K562 (cell line): Measurements from ENCODE around the gene TRIM33. TPM values are rescaled to one million over a fixed set of nuclear protein-coding genes. Genes with fewer than 3 reads are reported as not detected.

Source experiments
- ATAC-seq: fragments of 200-7000 bp; cut with Tn5 transposase; 3 replicates; pipeline ENCODE4 v1.9.1; 2020; ENCODE audit warnings: moderate library complexity
- BruUV-seq: library from RNA; stranded (reverse); fragments of 400-500 nt; replicated peaks from 2 replicates; lab custom pipeline; 2021; lab: Mats Ljungman, UMichigan
- CTCF ChIA-PET: fragments of 300-600 bp; formaldehyde crosslinking; extraction: SDS; loops from one replicate; lab custom pipeline; 2021; ENCODE audit warnings: low intra/inter-chr PET ratio; lab: Yijun Ruan, JAX
- POLR2A ChIA-PET: fragments of 300-600, 350-650 bp; sonication (Branson Sonifier 250); formaldehyde crosslinking; extraction: SDS; loops from one replicate; lab custom pipeline; 2021; ENCODE audit warnings: antibody characterized with exemption, inconsistent platforms; lab: Yijun Ruan, JAX
- DNase-seq, 4 experiments: peaks; one replicate each; pipeline versions ENCODE4 v3.0.0 to v3.0.0-alpha.2; 2011 to 2018; ENCODE audit warnings: low spot score in 3 of 4, mixed read lengths in 3 of 4; ENCODE audit errors: extremely low read depth in 1 of 4
- FAIRE-seq: peaks from 2 replicates; lab custom pipeline; 2011; peaks lifted over from hg19 to GRCh38; lab: Jason Lieb, UNC
- H2AFZ ChIP-seq: 2 replicates; pipeline ENCODE4 v1.6.0; 2011; ENCODE audit warnings: low read depth, low read length, control low read depth, inconsistent platforms
- H3K27ac ChIP-seq: fragments of 200-600 bp; 3 replicates; pipeline ENCODE4 v1.8.0; 2011; ENCODE audit warnings: low read depth, mild to moderate bottlenecking, control low read depth, inconsistent platforms, low read length, moderate library complexity, mixed read lengths; ENCODE audit errors: extremely low read depth
- H3K27me3 ChIP-seq, 2 experiments: fragments of 300-600 bp in 1 of 2; 2 replicates in 1 of 2; 3 replicates in 1 of 2; pipeline versions ENCODE4 v1.6.0 to v1.8.0; 2011; ENCODE audit warnings: inconsistent platforms in 2 of 2, low read length in 2 of 2, mild to moderate bottlenecking in 1 of 2, mixed read lengths in 1 of 2, moderate library complexity in 1 of 2; ENCODE audit not compliant: control insufficient read depth in 2 of 2, insufficient read depth in 2 of 2
- H3K36me3 ChIP-seq: fragments of 300-600 bp; 3 replicates; pipeline ENCODE4 v1.8.0; 2011; ENCODE audit warnings: mild to moderate bottlenecking, low read length, inconsistent platforms; ENCODE audit not compliant: control insufficient read depth, insufficient read depth
- H3K4me1 ChIP-seq, 2 experiments: fragments of 200-600 bp in 1 of 2; replicated peaks in 1 of 2; 2 replicates in 1 of 2; 3 replicates in 1 of 2; pipeline versions ENCODE4 v1.5.1 to v1.8.0; 2011; ENCODE audit warnings: inconsistent platforms in 2 of 2, low read length in 2 of 2, mild to moderate bottlenecking in 1 of 2, mixed read lengths in 1 of 2, moderate library complexity in 1 of 2; ENCODE audit not compliant: control insufficient read depth in 2 of 2, insufficient read depth in 2 of 2
- H3K4me2 ChIP-seq: 2 replicates; pipeline ENCODE4 v1.6.1; 2011; ENCODE audit warnings: low read length, control low read depth, inconsistent platforms, mixed read lengths; ENCODE audit not compliant: insufficient read depth
- H3K4me3 ChIP-seq: fragments of 200-600 bp; sonication (generic), shearing (Covaris generic); 2 replicates; pipeline ENCODE4 v1.5.1; 2016; ENCODE audit warnings: control low read depth, inconsistent platforms
- H3K79me2 ChIP-seq: fragments of 200-600 bp; 3 replicates; pipeline ENCODE4 v1.8.0; 2011; ENCODE audit warnings: low read length, inconsistent platforms; ENCODE audit not compliant: control insufficient read depth, insufficient read depth
- H3K9ac ChIP-seq, 2 experiments: 2 replicates each; pipeline versions ENCODE4 v1.6.0 to v1.6.1; 2011; ENCODE audit warnings: low read depth in 2 of 2, low read length in 2 of 2, control low read depth in 1 of 2, inconsistent platforms in 1 of 2, mild to moderate bottlenecking in 1 of 2, mixed read lengths in 1 of 2; ENCODE audit not compliant: insufficient read depth in 1 of 2
- H3K9me1 ChIP-seq: one replicate; pipeline ENCODE4 v1.6.0; 2011; ENCODE audit warnings: inconsistent platforms, mild to moderate bottlenecking, low read length, moderate library complexity; ENCODE audit not compliant: control insufficient read depth, insufficient read depth
- H3K9me3 ChIP-seq: replicated peaks from 2 replicates; pipeline ENCODE4 v1.5.1; 2011; ENCODE audit warnings: low read depth, low read length, inconsistent platforms; ENCODE audit not compliant: control insufficient read depth, insufficient read depth
- H4K20me1 ChIP-seq: replicated peaks from 2 replicates; pipeline ENCODE4 v1.6.1; 2011; ENCODE audit warnings: low read length, inconsistent platforms, mixed read lengths; ENCODE audit not compliant: control insufficient read depth, insufficient read depth
- IRF2 ChIP-seq: sonication (generic); formaldehyde crosslinking; IDR thresholded peaks from 2 replicates; pipeline ENCODE4 v1.8.1; 2022; ENCODE audit warnings: mild to moderate bottlenecking, missing genetic modification reagents
- MTA3 ChIP-seq: fragments of 450-650 bp; formaldehyde crosslinking; IDR thresholded peaks from 2 replicates; pipeline ENCODE4 v1.6.1; 2017; ENCODE audit warnings: mild to moderate bottlenecking, borderline replicate concordance
- NCOA4 ChIP-seq: fragments of 450-650 bp; IDR thresholded peaks from 2 replicates; pipeline ENCODE4 v1.6.1; 2018; ENCODE audit warnings: mild to moderate bottlenecking; ENCODE audit not compliant: partially characterized antibody
- RUNX1 ChIP-seq: sonication (generic); IDR thresholded peaks from 2 replicates; pipeline ENCODE4 v1.6.1; 2016; ENCODE audit warnings: antibody characterized with exemption, low read depth
- ZBTB34 ChIP-seq: fragments of 250-450 bp; sonication (Bioruptor Pico); IDR thresholded peaks from 2 replicates; pipeline ENCODE4 v1.8.0; 2021; ENCODE audit warnings: mild to moderate bottlenecking, moderate library complexity
- ZSCAN32 ChIP-seq: fragments of 450-650 bp; formaldehyde crosslinking; IDR thresholded peaks from 2 replicates; pipeline ENCODE4 v1.4.0; 2020; ENCODE audit warnings: mild to moderate bottlenecking, moderate library complexity
- WGBS: fragments of 100-300 bp; shearing (Covaris generic); methylation state at CpG from one replicate; pipeline ENCODE4 v1.1.6; 2016; ENCODE audit warnings: low coverage, mixed read lengths; ENCODE audit not compliant: insufficient coverage; ENCODE audit errors: missing lambda C conversion rate; 5-methylcytosine and 5-hydroxymethylcytosine counted together
- in situ Hi-C: fragments of 300-500 bp; cut with MboI; formaldehyde crosslinking; loops from 4 replicates; pipeline ENCODE4 v1.15.0; 2018; ENCODE audit warnings: inconsistent platforms, mixed read lengths
- intact Hi-C: fragments of 100-400 bp; cut with micrococcal nuclease; formaldehyde crosslinking; loops from 2 replicates; pipeline ENCODE4 v1.14.2; 2022
- polyA plus RNA-seq, 8 experiments: library from polyadenylated mRNA; depleted of rRNA in 4 of 8; stranded (reverse) in 5 of 8; unstranded in 3 of 8; fragments of >200 nt; fragmentation: Nextera tagmentation in 2 of 8; fragmentation: Illumina TruSeq in 1 of 8; extraction: Ambion mirVana in 2 of 8; extraction: Trizol in 1 of 8; gene quantifications; 2 replicates each; pipeline versions ENCODE4 v1.2.1 to v1.2.3, GENCODE V29; 2011 to 2014; ENCODE audit warnings: inconsistent platforms in 1 of 8, missing spikeins in 1 of 8
- total RNA-seq, 7 experiments: library from RNA; depleted of rRNA in 6 of 7; stranded (reverse); fragments of >200 nt in 6 of 7; fragmentation: Illumina TruSeq in 2 of 7; extraction: Trizol in 2 of 7; gene quantifications; 2 replicates each; pipeline versions ENCODE4 v1.2.1 to v1.2.3, GENCODE V29; 2011 to 2021; ENCODE audit warnings: low replicate concordance in 1 of 7
- TF ChIP-seq, protein P1 (sequence below): fragments of 250-450 bp; sonication (Bioruptor Pico); IDR thresholded peaks from 2 replicates; pipeline ENCODE4 v1.5.0; 2021
- TF ChIP-seq, protein P2 (sequence below): IDR thresholded peaks from 2 replicates; pipeline ENCODE4 v1.6.1; 2011; ENCODE audit not compliant: insufficient read length; ENCODE audit errors: extremely low read depth

TRIM33 gene
- total and polyA plus RNA-seq, 9 of the 15 experiments (the other 6 are each of a cell fraction or from before 2014, with no cell fraction given), result 9.3 to 58.4 (median 40.2) TPM

DNA sequence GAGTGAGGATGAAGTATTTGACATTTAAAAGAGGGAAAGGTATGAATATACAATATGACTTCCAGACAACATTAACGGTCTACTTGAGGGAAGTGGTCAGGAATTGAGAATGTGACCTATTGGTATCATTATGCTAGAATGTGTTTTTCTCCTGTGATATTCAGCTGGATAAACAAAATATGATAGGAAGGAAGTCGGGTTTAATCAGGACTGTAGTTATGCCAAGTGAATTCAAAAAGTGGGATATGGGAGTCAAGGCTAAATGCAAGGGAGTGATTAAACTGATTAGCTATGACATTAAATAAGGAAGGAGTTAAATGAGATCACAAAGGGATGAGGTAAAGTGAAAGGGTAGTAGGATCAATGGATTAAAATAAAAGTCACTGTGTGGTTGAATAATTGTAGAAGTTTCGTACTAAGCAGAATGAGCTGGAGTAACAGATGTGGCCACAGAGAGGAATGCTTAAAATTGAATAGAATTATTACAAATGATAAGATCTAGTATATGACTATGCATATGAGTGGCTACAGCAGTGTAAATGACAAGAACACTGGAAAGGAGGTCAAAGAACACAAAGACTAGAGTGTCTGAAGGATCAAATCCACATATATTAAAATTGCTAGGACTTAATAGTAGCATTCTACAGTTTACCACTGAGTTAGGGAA lies 62.5 kb downstream of the TRIM33 start:
- no peak overlapping the region for H3K27ac ChIP-seq
- WGBS, result 71% methylated on average over 3 of the region's 3 CpGs
- peaks cover 64% of the 10 kb centered on the region for H3K36me3 ChIP-seq
- ChIA-PET CTCF (no interaction called here), POLR2A (interaction anchor here (0.5 to 1.5 kb wide), 2 partner anchors 16 to 20 kb away, joined by 3 read pairs; no protein-coding TSS in a partner anchor)
- no peak overlapping the region for H3K9ac ChIP-seq
- H4K20me1 ChIP-seq, result peaks cover 1% of the 10 kb centered on the region; the same call in 1 of the 2 replicates
- no TSS peak for BruUV-seq
- ATAC-seq (no peak), DNase-seq (no peak), FAIRE-seq (no peak)
- no peaks in the 10 kb centered on the region for H3K27me3 ChIP-seq
- peaks cover 5% of the 10 kb centered on the region; the same call in 2 of the 3 replicates for H3K79me2 ChIP-seq
- no peak overlapping the region for H3K4me2 ChIP-seq
- H3K9me1 ChIP-seq, result no peaks in the 10 kb centered on the region
- intact Hi-C loops (no loop called here), in situ Hi-C loops (no loop called here)
- TF ChIP-seq, protein P1, sequence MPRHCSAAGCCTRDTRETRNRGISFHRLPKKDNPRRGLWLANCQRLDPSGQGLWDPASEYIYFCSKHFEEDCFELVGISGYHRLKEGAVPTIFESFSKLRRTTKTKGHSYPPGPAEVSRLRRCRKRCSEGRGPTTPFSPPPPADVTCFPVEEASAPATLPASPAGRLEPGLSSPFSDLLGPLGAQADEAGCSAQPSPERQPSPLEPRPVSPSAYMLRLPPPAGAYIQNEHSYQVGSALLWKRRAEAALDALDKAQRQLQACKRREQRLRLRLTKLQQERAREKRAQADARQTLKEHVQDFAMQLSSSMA (CRISPR knock-in tag), result no peak
- TF ChIP-seq MTA3 (no peak), ZBTB34 (CRISPR knock-in tag) (no peak), RUNX1 (no peak), NCOA4 (no peak), IRF2 (CRISPR knock-in tag) (no peak), ZSCAN32 (no peak)
- TF ChIP-seq, protein P2, sequence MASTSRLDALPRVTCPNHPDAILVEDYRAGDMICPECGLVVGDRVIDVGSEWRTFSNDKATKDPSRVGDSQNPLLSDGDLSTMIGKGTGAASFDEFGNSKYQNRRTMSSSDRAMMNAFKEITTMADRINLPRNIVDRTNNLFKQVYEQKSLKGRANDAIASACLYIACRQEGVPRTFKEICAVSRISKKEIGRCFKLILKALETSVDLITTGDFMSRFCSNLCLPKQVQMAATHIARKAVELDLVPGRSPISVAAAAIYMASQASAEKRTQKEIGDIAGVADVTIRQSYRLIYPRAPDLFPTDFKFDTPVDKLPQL, result no peak
- no peaks in the 10 kb centered on the region for H3K9me3 ChIP-seq
- H3K4me3 ChIP-seq, result no peak overlapping the region
- H3K4me1 ChIP-seq, result peaks cover 7 to 8% of the 10 kb centered on the region in 2 experiments; a peak in 3 of 5 replicates
- H2AFZ ChIP-seq, result no peak overlapping the region
